LNCaP clone FGC (cell line): Measurements from ENCODE around the gene CMSS1.
A peak's percentile ranks its signal among the peaks of the same experiment; 100 is the strongest.

ENCODE experiments used
- DNase-seq: peaks from one replicate; pipeline ENCODE4 v3.0.0-alpha.2; 2011; ENCODE audit warnings: low read depth
- H3K4me3 ChIP-seq: 2 replicates; pipeline ENCODE4 v1.5.1; 2011; ENCODE audit warnings: mild to moderate bottlenecking, low read depth, low read length, control low read depth
- CTCF ChIP-seq: IDR thresholded peaks from 2 replicates; pipeline ENCODE4 v1.5.1; 2012; ENCODE audit warnings: mild to moderate bottlenecking; ENCODE audit not compliant: control insufficient read depth, insufficient read depth; ENCODE audit errors: extremely low read depth

The CMSS1 gene

GRCh38 chr3:99809565-99809964, 8.1 kb upstream of the CMSS1 start:
- no peak for DNase-seq
- H3K4me3 ChIP-seq: no peak overlapping the region
- TF ChIP-seq CTCF: no peak

- H3K4me3 ChIP-seq: no peak overlapping the region
- DNase-seq: no peak
- TF ChIP-seq CTCF: no peak
Observed at GRCh38 chr3:99810403-99810802, 7.3 kb upstream of the CMSS1 start.

- no peak for TF ChIP-seq CTCF
- H3K4me3 ChIP-seq: peak overlapping the region; percentile 68
- no peak for DNase-seq
Observed at GRCh38 chr3:99817047-99817436, 620 bp upstream of the CMSS1 start.

- TF ChIP-seq CTCF: no peak
- H3K4me3 ChIP-seq: peak overlapping the region; percentile 68
- no peak for DNase-seq
Observed at GRCh38 chr3:99818818-99819217, 1.2 kb downstream of the CMSS1 start.

- TF ChIP-seq CTCF: no peak
- peak; percentile 41 for DNase-seq
- H3K4me3 ChIP-seq: no peak overlapping the region
Observed at GRCh38 chr3:99823723-99824711, 6.4 kb downstream of the CMSS1 start.

- H3K4me3 ChIP-seq: no peak overlapping the region
- no peak for DNase-seq
- no peak for TF ChIP-seq CTCF
Observed at GRCh38 chr3:99825004-99825640, 7.5 kb downstream of the CMSS1 start.
